ENCODE data around the gene FGFRL1.

The FGFRL1 gene

GRCh38 chr4:964346-965025 lies 46.9 kb upstream of the FGFRL1 start:
- no peak overlapping the region for H3K4me3 ChIP-seq (ENCODE audit: low read length)
- H3K9me2 ChIP-seq (replicated peaks; ENCODE audit: control insufficient read depth, low read length) = no peaks in the 10 kb centered on the region
- no peaks in the 10 kb centered on the region for H3K27me3 ChIP-seq (ENCODE audit: control insufficient read depth, low read length)
- no peaks in the 10 kb centered on the region for H3F3A ChIP-seq (ENCODE audit: control insufficient read depth, insufficient read depth)
- TF ChIP-seq CTCF (IDR thresholded peaks at IDR 0.05; ENCODE audit: low read depth, low read length, poor library complexity, severe bottlenecking) = no peak
- TF ChIP-seq EZH2phosphoT487 (IDR thresholded peaks at IDR 0.05; ENCODE audit: borderline replicate concordance, low read length) = no peak
- no peaks in the 10 kb centered on the region for H3K4me1 ChIP-seq (ENCODE audit: control insufficient read depth, low read length)
- no peak overlapping the region for H3K27ac ChIP-seq (ENCODE audit: low read depth, low read length)
- H3K4me2 ChIP-seq (ENCODE audit: low read length) = no peak overlapping the region
- no peaks in the 10 kb centered on the region; the same call in 1 of the 2 replicates for H4K20me1 ChIP-seq (ENCODE audit: control insufficient read depth, insufficient read depth, low read depth, low read length)
- H3K36me3 ChIP-seq (ENCODE audit: control insufficient read depth, low read length) = no peaks in the 10 kb centered on the region
- H3K79me2 ChIP-seq (ENCODE audit: control insufficient read depth, low read length) = no peaks in the 10 kb centered on the region
- no peaks in the 10 kb centered on the region for H3K9me3 ChIP-seq (ENCODE audit: control insufficient read depth, insufficient read depth, low read length)

GRCh38 chr4:965048-965765 lies 46.2 kb upstream of the FGFRL1 start:
- Histone ChIP-seq H3K4me3 (ENCODE audit: low read length) (no peak overlapping the region), H3K4me2 (ENCODE audit: low read length) (no peak overlapping the region), H3K27me3 (ENCODE audit: control insufficient read depth, low read length) (no peaks in the 10 kb centered on the region), H3K9me3 (ENCODE audit: control insufficient read depth, insufficient read depth, low read length) (no peaks in the 10 kb centered on the region), H3F3A (ENCODE audit: control insufficient read depth, insufficient read depth) (no peaks in the 10 kb centered on the region), H4K20me1 (ENCODE audit: control insufficient read depth, insufficient read depth, low read depth, low read length) (no peaks in the 10 kb centered on the region; the same call in 1 of the 2 replicates), H3K9me2 (replicated peaks; ENCODE audit: control insufficient read depth, low read length) (no peaks in the 10 kb centered on the region), H3K4me1 (ENCODE audit: control insufficient read depth, low read length) (no peaks in the 10 kb centered on the region), H3K79me2 (ENCODE audit: control insufficient read depth, low read length) (no peaks in the 10 kb centered on the region), H3K27ac (ENCODE audit: low read depth, low read length) (no peak overlapping the region), H3K36me3 (ENCODE audit: control insufficient read depth, low read length) (no peaks in the 10 kb centered on the region)
- TF ChIP-seq CTCF (IDR thresholded peaks at IDR 0.05; ENCODE audit: low read depth, low read length, poor library complexity, severe bottlenecking) (no peak), EZH2phosphoT487 (IDR thresholded peaks at IDR 0.05; ENCODE audit: borderline replicate concordance, low read length) (no peak)

- no peaks in the 10 kb centered on the region for H3K27me3 ChIP-seq (ENCODE audit: control insufficient read depth, low read length)
- peaks cover under 1% of the 10 kb centered on the region for H4K20me1 ChIP-seq (ENCODE audit: control insufficient read depth, insufficient read depth, low read depth, low read length)
- H3F3A ChIP-seq (ENCODE audit: control insufficient read depth, insufficient read depth) = no peaks in the 10 kb centered on the region
- H3K36me3 ChIP-seq (ENCODE audit: control insufficient read depth, low read length) = no peaks in the 10 kb centered on the region
- no peaks in the 10 kb centered on the region for H3K79me2 ChIP-seq (ENCODE audit: control insufficient read depth, low read length)
- no peaks in the 10 kb centered on the region for H3K4me1 ChIP-seq (ENCODE audit: control insufficient read depth, low read length)
- no peaks in the 10 kb centered on the region for H3K9me3 ChIP-seq (ENCODE audit: control insufficient read depth, insufficient read depth, low read length)
- no peak overlapping the region for H3K4me2 ChIP-seq (ENCODE audit: low read length)
- TF ChIP-seq CTCF (IDR thresholded peaks at IDR 0.05; ENCODE audit: low read depth, low read length, poor library complexity, severe bottlenecking) = no peak
- no peaks in the 10 kb centered on the region for H3K9me2 ChIP-seq (replicated peaks; ENCODE audit: control insufficient read depth, low read length)
- H3K27ac ChIP-seq (ENCODE audit: low read depth, low read length) = no peak overlapping the region
- H3K4me3 ChIP-seq (ENCODE audit: low read length) = no peak overlapping the region
These were observed 45.7 kb upstream of the FGFRL1 start for GRCh38 chr4:965766-966134.
